ENCODE measurements around the gene INPP4B.

INPP4B gene

GRCh38 chr4:142846729-142847596 is 862 bp upstream of the INPP4B start:
- H3K27ac Mint-ChIP-seq = peak overlapping the region; percentile 75
- H3K9me3 Mint-ChIP-seq = no peaks in the 10 kb centered on the region
- H3K36me3 Mint-ChIP-seq = no peaks in the 10 kb centered on the region
- peaks cover 18% of the 10 kb centered on the region for H3K27me3 Mint-ChIP-seq
- DNase-seq = peak; percentile 87
- CTCF ChIA-PET = interaction anchor here (0.6 to 1.9 kb wide), 8 partner anchors 17 to 825 kb away, joined by 3 to 5 read pairs (median 3); no protein-coding TSS in a partner anchor
- H3K4me1 Mint-ChIP-seq = peaks cover 27% of the 10 kb centered on the region
- peak overlapping the region; percentile 89 for H3K4me3 Mint-ChIP-seq

GRCh38 chr4:142845293-142846107 is 601 bp downstream of the INPP4B start:
- CTCF ChIA-PET = interaction anchor here (1.9 kb wide), 1 partner anchor 491 kb away, joined by 5 read pairs; no protein-coding TSS in a partner anchor
- H3K9me3 Mint-ChIP-seq = no peaks in the 10 kb centered on the region
- DNase-seq = peak; percentile 30
- H3K27ac Mint-ChIP-seq = peak overlapping the region; percentile 59
- peaks cover 30% of the 10 kb centered on the region for H3K4me1 Mint-ChIP-seq
- peak overlapping the region; percentile 89 for H3K4me3 Mint-ChIP-seq
- H3K36me3 Mint-ChIP-seq = no peaks in the 10 kb centered on the region
- H3K27me3 Mint-ChIP-seq = peaks cover 18% of the 10 kb centered on the region

- H3K4me3 Mint-ChIP-seq = peak overlapping the region; percentile 89
- no peak overlapping the region for H3K27ac Mint-ChIP-seq
- peaks cover 18% of the 10 kb centered on the region for H3K27me3 Mint-ChIP-seq
- no peaks in the 10 kb centered on the region for H3K36me3 Mint-ChIP-seq
- peaks cover 30% of the 10 kb centered on the region for H3K4me1 Mint-ChIP-seq
- no peak for DNase-seq
- CTCF ChIA-PET = interaction anchor here (1.9 kb wide), 1 partner anchor 491 kb away, joined by 5 read pairs; no protein-coding TSS in a partner anchor
- no peaks in the 10 kb centered on the region for H3K9me3 Mint-ChIP-seq
Measured at GRCh38 chr4:142844782-142845181, 1.3 kb downstream of the INPP4B start.

- H3K4me1 Mint-ChIP-seq = peaks cover 23% of the 10 kb centered on the region
- CTCF ChIA-PET = interaction anchor here (0.7 to 2.1 kb wide), 5 partner anchors 18 to 1706 kb away, joined by 3 to 6 read pairs (median 3); no protein-coding TSS in a partner anchor
- no peak overlapping the region for H3K4me3 Mint-ChIP-seq
- peaks cover 6% of the 10 kb centered on the region for H3K27me3 Mint-ChIP-seq
- DNase-seq = no peak
- H3K27ac Mint-ChIP-seq = no peak overlapping the region
- no peaks in the 10 kb centered on the region for H3K9me3 Mint-ChIP-seq
- H3K36me3 Mint-ChIP-seq = no peaks in the 10 kb centered on the region
Measured at GRCh38 chr4:142840516-142841123, 5.5 kb downstream of the INPP4B start.

- CTCF ChIA-PET = interaction anchor here (0.8 to 2.1 kb wide), 4 partner anchors 271 to 714 kb away, joined by 3 to 6 read pairs (median 4); no protein-coding TSS in a partner anchor
- Mint-ChIP-seq H3K27ac (no peak overlapping the region), H3K9me3 (no peaks in the 10 kb centered on the region)
Measured at GRCh38 chr4:142838778-142839177, 7.3 kb downstream of the INPP4B start.

GRCh38 chr4:142832022-142832421 is 14.1 kb downstream of the INPP4B start:
- H3K4me3 Mint-ChIP-seq = no peak overlapping the region
- H3K9me3 Mint-ChIP-seq = no peaks in the 10 kb centered on the region
- no peaks in the 10 kb centered on the region for H3K36me3 Mint-ChIP-seq
- DNase-seq = no peak
- CTCF ChIA-PET = interaction anchor here (0.7 kb wide), 1 partner anchor 9 kb away, joined by 3 read pairs; no protein-coding TSS in a partner anchor
- no peaks in the 10 kb centered on the region for H3K4me1 Mint-ChIP-seq
- H3K27me3 Mint-ChIP-seq = peaks cover 5% of the 10 kb centered on the region
- H3K27ac Mint-ChIP-seq = no peak overlapping the region

More at GRCh38 chr4:142838778-142839177, 7.3 kb downstream of the INPP4B start:
- Mint-ChIP-seq H3K27me3 (no peaks in the 10 kb centered on the region), H3K4me1 (peaks cover 6% of the 10 kb centered on the region), H3K36me3 (no peaks in the 10 kb centered on the region), H3K4me3 (no peak overlapping the region)
- no peak for DNase-seq

GRCh38 chr4:142826503-142827241 is 19.4 kb downstream of the INPP4B start:
- CTCF ChIA-PET = no interaction called here
- Mint-ChIP-seq H3K36me3 (no peaks in the 10 kb centered on the region), H3K27me3 (peaks cover 5% of the 10 kb centered on the region), H3K9me3 (no peaks in the 10 kb centered on the region), H3K4me1 (no peaks in the 10 kb centered on the region), H3K27ac (no peak overlapping the region), H3K4me3 (no peak overlapping the region)
- no peak for DNase-seq

GRCh38 chr4:142824368-142824767 is 21.7 kb downstream of the INPP4B start:
- no peak for DNase-seq
- Mint-ChIP-seq H3K4me3 (no peak overlapping the region), H3K36me3 (peaks cover 2% of the 10 kb centered on the region), H3K27me3 (no peaks in the 10 kb centered on the region), H3K27ac (no peak overlapping the region), H3K4me1 (no peaks in the 10 kb centered on the region), H3K9me3 (peaks cover 1% of the 10 kb centered on the region)
- CTCF ChIA-PET = interaction anchor here (0.6 kb wide), 1 partner anchor 24 kb away, joined by 3 read pairs; no protein-coding TSS in a partner anchor

GRCh38 chr4:142823796-142824195 is 22.3 kb downstream of the INPP4B start:
- Mint-ChIP-seq H3K36me3 (peaks cover 2% of the 10 kb centered on the region), H3K27ac (no peak overlapping the region), H3K27me3 (no peaks in the 10 kb centered on the region), H3K4me3 (no peak overlapping the region), H3K9me3 (peaks cover 1% of the 10 kb centered on the region), H3K4me1 (no peaks in the 10 kb centered on the region)
- CTCF ChIA-PET = interaction anchor here (0.6 kb wide), 1 partner anchor 24 kb away, joined by 3 read pairs; no protein-coding TSS in a partner anchor
- DNase-seq = no peak

GRCh38 chr4:142818476-142818875 is 27.6 kb downstream of the INPP4B start:
- no peaks in the 10 kb centered on the region for H3K27me3 Mint-ChIP-seq
- DNase-seq = no peak
- CTCF ChIA-PET = no interaction called here

GRCh38 chr4:142818031-142818430 is 28.1 kb downstream of the INPP4B start:
- Mint-ChIP-seq H3K4me3 (no peak overlapping the region), H3K27me3 (no peaks in the 10 kb centered on the region), H3K27ac (no peak overlapping the region), H3K4me1 (peaks cover 19% of the 10 kb centered on the region), H3K36me3 (peaks cover 4% of the 10 kb centered on the region), H3K9me3 (peaks cover 1% of the 10 kb centered on the region)
- no peak for DNase-seq
- CTCF ChIA-PET = no interaction called here

More at GRCh38 chr4:142818476-142818875, 27.6 kb downstream of the INPP4B start:
- H3K9me3 Mint-ChIP-seq = peaks cover 1% of the 10 kb centered on the region
- no peak overlapping the region for H3K4me3 Mint-ChIP-seq
- no peak overlapping the region for H3K27ac Mint-ChIP-seq
- peaks cover 4% of the 10 kb centered on the region for H3K36me3 Mint-ChIP-seq
- H3K4me1 Mint-ChIP-seq = peaks cover 19% of the 10 kb centered on the region

- no peak overlapping the region for H3K4me3 Mint-ChIP-seq
- peaks cover 4% of the 10 kb centered on the region for H3K36me3 Mint-ChIP-seq
- peak; percentile 52 for DNase-seq
- H3K4me1 Mint-ChIP-seq = peaks cover 19% of the 10 kb centered on the region
- H3K27ac Mint-ChIP-seq = no peak overlapping the region
- CTCF ChIA-PET = no interaction called here
- H3K9me3 Mint-ChIP-seq = peaks cover 1% of the 10 kb centered on the region
- no peaks in the 10 kb centered on the region for H3K27me3 Mint-ChIP-seq
Measured at GRCh38 chr4:142817442-142817841, 28.7 kb downstream of the INPP4B start.

GRCh38 chr4:142815834-142816233 is 30.3 kb downstream of the INPP4B start:
- peaks cover 19% of the 10 kb centered on the region for H3K4me1 Mint-ChIP-seq
- no peak overlapping the region for H3K27ac Mint-ChIP-seq
- H3K36me3 Mint-ChIP-seq = peaks cover 4% of the 10 kb centered on the region
- H3K27me3 Mint-ChIP-seq = no peaks in the 10 kb centered on the region
- H3K9me3 Mint-ChIP-seq = peaks cover 1% of the 10 kb centered on the region
- peak; percentile 21 for DNase-seq
- CTCF ChIA-PET = no interaction called here
- no peak overlapping the region for H3K4me3 Mint-ChIP-seq
